B cell (primary cell): ENCODE results near the gene LHFPL6. TPM values are rescaled to one million over a fixed set of nuclear protein-coding genes. Genes with fewer than 3 reads are reported as not detected.

Source experiments
- ATAC-seq: fragments of 200-7000 bp; cut with Tn5 transposase; one replicate; pipeline ENCODE4 v1.10.0; 2021; ENCODE audit warnings: low read depth, mild to moderate bottlenecking, moderate number of reproducible peaks, moderate library complexity
- CTCF ChIA-PET: fragments of 350-600 bp; sonication (Branson Sonifier 250); formaldehyde crosslinking; loops from one replicate; lab custom pipeline; 2021; ENCODE audit warnings: antibody characterized with exemption, inconsistent platforms; lab: Charles Lee
- POLR2A ChIA-PET: fragments of 350-600 bp; sonication (Branson Sonifier 250); formaldehyde crosslinking; loops from one replicate; lab custom pipeline; 2021; ENCODE audit warnings: antibody characterized with exemption; lab: Charles Lee
- DNase-seq: peaks from one replicate; pipeline ENCODE4 v3.0.0; 2013
- H2AFZ ChIP-seq: 2 replicates; pipeline ENCODE4 v1.6.1; 2012; ENCODE audit warnings: mild to moderate bottlenecking, low read depth, low read length; ENCODE audit not compliant: insufficient read depth, poor library complexity, severe bottlenecking
- H3K27ac ChIP-seq, 2 donors: 1 replicate in 1 of 2; 2 replicates in 1 of 2; pipeline ENCODE4 v1.5.1; 2012 to 2013; ENCODE audit warnings: low read length in 2 of 2, mild to moderate bottlenecking in 2 of 2, moderate library complexity in 1 of 2
- H3K27me3 ChIP-seq, 4 experiments: fragments of 200-600 bp in 1 of 4; sonication (generic) in 1 of 4; replicated peaks in 1 of 4; 1 replicate in 2 of 4; 2 replicates in 2 of 4; pipeline versions ENCODE4 v1.6.1 to v1.7.0; 2013 to 2016; ENCODE audit warnings: low read length in 3 of 4, mild to moderate bottlenecking in 2 of 4, mixed read lengths in 1 of 4, moderate library complexity in 1 of 4; ENCODE audit not compliant: insufficient read depth in 4 of 4, control insufficient read depth in 3 of 4; ENCODE audit errors: control extremely low read depth in 1 of 4
- H3K36me3 ChIP-seq, 2 experiments: replicated peaks in 1 of 2; 1 replicate in 1 of 2; 2 replicates in 1 of 2; pipeline versions ENCODE4 v1.6.1 to v1.7.1; 2013; ENCODE audit warnings: low read length in 1 of 2; ENCODE audit not compliant: insufficient read depth in 2 of 2, control insufficient read depth in 1 of 2; ENCODE audit errors: control extremely low read depth in 1 of 2, extremely low read depth in 1 of 2
- H3K4me1 ChIP-seq, 2 donors: fragments of 200-600 bp in 1 of 2; sonication (generic) in 1 of 2; 1 replicate in 1 of 2; 2 replicates in 1 of 2; pipeline versions ENCODE4 v1.5.1 to v1.6.1; 2013 to 2017; ENCODE audit warnings: low read length in 2 of 2; ENCODE audit not compliant: control insufficient read depth in 2 of 2, insufficient read depth in 2 of 2
- H3K4me2 ChIP-seq: replicated peaks from 2 replicates; pipeline ENCODE3; 2012; ENCODE audit warnings: mild to moderate bottlenecking, low read depth, low read length; ENCODE audit not compliant: poor library complexity, severe bottlenecking
- H3K4me3 ChIP-seq, 5 experiments: fragments of 200-600 bp in 1 of 5; sonication (generic) in 1 of 5; 1 replicate in 3 of 5; 2 replicates in 2 of 5; pipeline versions ENCODE4 v1.5.1 to v1.7.0; 2011 to 2016; ENCODE audit warnings: low read length in 4 of 5, mild to moderate bottlenecking in 4 of 5, low read depth in 2 of 5, control low read depth in 1 of 5, moderate library complexity in 1 of 5; ENCODE audit not compliant: insufficient read depth in 1 of 5; ENCODE audit errors: control extremely low read depth in 1 of 5, extremely low read depth in 1 of 5
- H3K79me2 ChIP-seq: fragments of 200-600 bp; sonication (generic); one replicate; pipeline ENCODE4 v1.6.0; 2016; ENCODE audit warnings: low read length; ENCODE audit not compliant: control insufficient read depth, insufficient read depth
- H3K9ac ChIP-seq: fragments of 200-600 bp; sonication (generic); 2 replicates; pipeline ENCODE4 v1.6.1; 2017; ENCODE audit warnings: mild to moderate bottlenecking, low read length, moderate library complexity
- H3K9me3 ChIP-seq, 3 donors: one replicate each; pipeline versions ENCODE4 v1.6.1 to v1.7.1; 2013; ENCODE audit warnings: low read length in 2 of 3; ENCODE audit not compliant: control insufficient read depth in 2 of 3, insufficient read depth in 1 of 3; ENCODE audit errors: control extremely low read depth in 1 of 3
- H4K20me1 ChIP-seq: 2 replicates; pipeline ENCODE4 v1.6.0; 2012; ENCODE audit warnings: mild to moderate bottlenecking, low read length; ENCODE audit not compliant: insufficient read depth, control insufficient read depth, poor library complexity, severe bottlenecking
- H3K27ac Mint-ChIP-seq: one replicate; pipeline ENCODE4 v1.8.0; 2021; ENCODE audit warnings: mixed read lengths
- H3K27me3 Mint-ChIP-seq: one replicate; pipeline ENCODE4 v1.8.0; 2021; ENCODE audit warnings: mixed read lengths
- H3K4me1 Mint-ChIP-seq: one replicate; pipeline ENCODE4 v1.8.0; 2021; ENCODE audit warnings: mixed read lengths
- H3K4me3 Mint-ChIP-seq: one replicate; pipeline ENCODE4 v1.8.0; 2021; ENCODE audit warnings: mixed read lengths
- H3K9me3 Mint-ChIP-seq: one replicate; pipeline ENCODE4 v1.8.0; 2022; ENCODE audit warnings: mixed read lengths; ENCODE audit not compliant: insufficient read depth
- EZH2 ChIP-seq: IDR thresholded peaks from 2 replicates; pipeline ENCODE4 v1.6.1; 2012; ENCODE audit warnings: borderline replicate concordance, low read depth, mild to moderate bottlenecking, moderate library complexity, low read length; ENCODE audit not compliant: insufficient read depth, poor library complexity, severe bottlenecking
- WGBS: methylation state at CpG from one replicate; pipeline ENCODE4 v1.1.5; 2013; ENCODE audit warnings: missing lambda C conversion rate; ENCODE audit not compliant: insufficient coverage; 5-methylcytosine and 5-hydroxymethylcytosine counted together
- intact Hi-C: fragments of 100-400 bp; cut with micrococcal nuclease; formaldehyde crosslinking; loops from one replicate; pipeline ENCODE4 v1.10.0; 2022
- polyA plus RNA-seq: library from polyadenylated mRNA; depleted of rRNA; stranded (reverse); fragments of >200 nt; gene quantifications from 2 replicates; pipeline ENCODE4 v1.2.3, GENCODE V29; 2012
- total RNA-seq, 2 donors: library from RNA; stranded (reverse); fragments of 120-200 nt in 1 of 2; gene quantifications; 1 replicate in 1 of 2; 2 replicates in 1 of 2; pipeline versions ENCODE4 v1.2.3 to v1.2.4, GENCODE V29; 2013 to 2022
- TF ChIP-seq, protein P1 (sequence below): fragments of 200-600 bp; IDR thresholded peaks from one replicate; pipeline ENCODE4 v1.8.0; 2022; ENCODE audit warnings: antibody characterized with exemption, mild to moderate bottlenecking

LHFPL6 gene
- total and polyA plus RNA-seq, 2 donors (not counting 1 experiment from before 2014, with no cell fraction given), result 0.01 TPM; not detected in 1

DNA sequence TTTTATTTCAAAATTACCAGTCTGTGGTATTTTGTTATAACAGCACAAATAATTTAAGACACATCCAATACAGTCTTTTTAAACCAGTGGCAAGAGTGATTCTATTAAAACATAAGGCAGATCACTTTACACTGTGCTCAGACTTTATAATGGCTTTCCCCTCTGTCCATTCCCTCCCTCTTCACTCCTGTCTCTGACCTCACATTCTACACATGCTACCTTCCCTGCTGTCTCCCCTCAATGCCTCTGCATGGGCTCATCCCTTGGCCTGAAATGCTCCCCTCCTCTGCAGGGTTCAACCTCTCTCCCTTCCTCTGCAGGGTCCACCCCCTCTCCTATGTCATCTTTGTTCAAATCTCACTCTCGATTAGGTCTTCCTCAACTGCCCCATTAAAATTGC lies 170.8 kb downstream of the LHFPL6 start:
- Histone ChIP-seq H4K20me1 (no peaks in the 10 kb centered on the region), H3K27ac (no peak overlapping the region), H3K79me2 (no peaks in the 10 kb centered on the region), H3K36me3 (no peaks in the 10 kb centered on the region), H2AFZ (no peak overlapping the region), H3K27me3 (no peaks in the 10 kb centered on the region), H3K4me2 (no peak overlapping the region), H3K4me1 (no peaks in the 10 kb centered on the region), H3K9ac (no peak overlapping the region), H3K9me3 (no peaks in the 10 kb centered on the region), H3K4me3 (no peak overlapping the region)
- WGBS, result 80% methylated on average over 1 of the region's 1 CpG
- no peaks in the 10 kb centered on the region for H3K9me3 Mint-ChIP-seq
- no peak for DNase-seq
- POLR2A ChIA-PET, result no interaction called here
- CTCF ChIA-PET, result no interaction called here
- no peaks in the 10 kb centered on the region for H3K4me1 Mint-ChIP-seq
- intact Hi-C loops, result no loop called here
- no peak for ATAC-seq
- TF ChIP-seq, protein P1, sequence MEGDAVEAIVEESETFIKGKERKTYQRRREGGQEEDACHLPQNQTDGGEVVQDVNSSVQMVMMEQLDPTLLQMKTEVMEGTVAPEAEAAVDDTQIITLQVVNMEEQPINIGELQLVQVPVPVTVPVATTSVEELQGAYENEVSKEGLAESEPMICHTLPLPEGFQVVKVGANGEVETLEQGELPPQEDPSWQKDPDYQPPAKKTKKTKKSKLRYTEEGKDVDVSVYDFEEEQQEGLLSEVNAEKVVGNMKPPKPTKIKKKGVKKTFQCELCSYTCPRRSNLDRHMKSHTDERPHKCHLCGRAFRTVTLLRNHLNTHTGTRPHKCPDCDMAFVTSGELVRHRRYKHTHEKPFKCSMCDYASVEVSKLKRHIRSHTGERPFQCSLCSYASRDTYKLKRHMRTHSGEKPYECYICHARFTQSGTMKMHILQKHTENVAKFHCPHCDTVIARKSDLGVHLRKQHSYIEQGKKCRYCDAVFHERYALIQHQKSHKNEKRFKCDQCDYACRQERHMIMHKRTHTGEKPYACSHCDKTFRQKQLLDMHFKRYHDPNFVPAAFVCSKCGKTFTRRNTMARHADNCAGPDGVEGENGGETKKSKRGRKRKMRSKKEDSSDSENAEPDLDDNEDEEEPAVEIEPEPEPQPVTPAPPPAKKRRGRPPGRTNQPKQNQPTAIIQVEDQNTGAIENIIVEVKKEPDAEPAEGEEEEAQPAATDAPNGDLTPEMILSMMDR, result no peak
- no peak for TF ChIP-seq EZH2
- H3K4me3 Mint-ChIP-seq, result no peak overlapping the region
- no peak overlapping the region for H3K27ac Mint-ChIP-seq
- peaks cover 5% of the 10 kb centered on the region for H3K27me3 Mint-ChIP-seq

DNA sequence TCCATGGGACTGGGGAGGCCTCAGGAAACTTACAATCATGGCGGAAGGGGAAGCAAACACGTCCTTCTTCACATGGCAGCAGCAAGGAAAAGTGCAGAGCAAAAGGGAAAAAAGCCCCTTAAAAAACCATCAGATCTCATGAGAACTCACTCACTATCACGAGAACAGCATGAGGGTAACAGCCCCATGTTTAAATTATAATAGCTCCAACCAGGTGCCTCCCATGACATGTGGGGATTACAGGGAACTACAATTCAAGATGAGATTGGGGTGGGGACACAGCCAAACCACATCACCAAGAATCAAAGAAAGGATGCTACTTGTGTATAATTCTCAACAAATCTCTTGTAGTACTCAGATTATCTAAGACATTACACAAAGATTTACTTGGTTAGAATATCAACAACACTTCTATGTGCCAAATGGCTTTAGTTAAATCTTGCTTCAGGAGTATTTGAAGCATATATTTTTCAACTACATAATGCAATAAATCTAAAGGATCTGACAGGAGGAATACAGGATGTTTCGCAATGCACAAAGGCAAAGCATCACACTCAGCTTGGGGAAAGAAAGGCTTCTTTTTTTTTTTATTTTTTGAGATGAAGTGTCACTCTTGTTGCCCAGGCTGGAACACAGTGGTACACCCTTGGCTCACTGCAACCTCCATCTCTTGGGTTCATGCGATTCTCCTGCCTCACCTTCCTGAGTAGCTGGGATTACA lies 180.0 kb downstream of the LHFPL6 start:
- no peak for DNase-seq
- ChIA-PET POLR2A (no interaction called here), CTCF (no interaction called here)
- Histone ChIP-seq H2AFZ (no peak overlapping the region), H4K20me1 (no peaks in the 10 kb centered on the region), H3K4me1 (no peaks in the 10 kb centered on the region), H3K9ac (no peak overlapping the region), H3K36me3 (no peaks in the 10 kb centered on the region), H3K9me3 (no peaks in the 10 kb centered on the region), H3K27me3 (no peaks in the 10 kb centered on the region), H3K4me2 (no peak overlapping the region), H3K27ac (no peak overlapping the region), H3K79me2 (no peaks in the 10 kb centered on the region), H3K4me3 (no peak overlapping the region)
- Mint-ChIP-seq H3K9me3 (no peaks in the 10 kb centered on the region), H3K4me3 (no peak overlapping the region), H3K4me1 (no peaks in the 10 kb centered on the region), H3K27ac (no peak overlapping the region), H3K27me3 (no peaks in the 10 kb centered on the region)
- intact Hi-C loops, result no loop called here
- no peak for TF ChIP-seq EZH2
- TF ChIP-seq, protein P1, result no peak
- no CpG with 5 or more reads among the region's 5 CpGs for WGBS
- ATAC-seq, result no peak
